Lower leg skin (tissue), 4 donors: ENCODE measurements around the gene ATP11C. TPM values are rescaled to one million over a fixed set of nuclear protein-coding genes. Genes with fewer than 3 reads are reported as not detected.

Experiments
- DNase-seq, 2 donors: peaks; one replicate each; pipeline ENCODE4 v3.0.0-alpha.2; 2019; ENCODE audit warnings: low spot score in 2 of 2
- H3K4me3 ChIP-seq: fragments of 200-600 bp; sonication (generic); 2 replicates; pipeline ENCODE4 v1.5.1; 2017; ENCODE audit warnings: mild to moderate bottlenecking, low read depth; ENCODE audit not compliant: poor library complexity, severe bottlenecking
- CTCF ChIP-seq, 3 donors: fragments of 450-650 bp; IDR thresholded peaks; one replicate each; pipeline ENCODE4 v1.5.1; 2016; ENCODE audit warnings: antibody characterized with exemption in 3 of 3, mild to moderate bottlenecking in 3 of 3, moderate library complexity in 2 of 3
- POLR2A ChIP-seq, 2 donors: fragments of 450-650 bp; IDR thresholded peaks; one replicate each; pipeline ENCODE4 v1.6.1; 2016 to 2017; ENCODE audit warnings: antibody characterized with exemption in 2 of 2, mild to moderate bottlenecking in 1 of 2, moderate library complexity in 1 of 2
- WGBS, 2 donors: methylation state at CpG; one replicate each; pipeline ENCODE4 v1.1.5; 2018; 5-methylcytosine and 5-hydroxymethylcytosine counted together
- intact Hi-C: fragments of 100-400 bp; cut with DNase I; formaldehyde crosslinking; loops from one replicate; pipeline ENCODE4 v1.15.0; 2023; ENCODE audit warnings: low total_unique reads
- total RNA-seq, 4 donors: library from RNA; depleted of rRNA; stranded (reverse); fragments of >200 nt; gene quantifications; one replicate each; pipeline ENCODE4 v1.1.0, GENCODE V29; 2016

Gene ATP11C
- total RNA-seq, 4 donors from 2014 or later: 9.4 to 17.0 (median 13.5) TPM

- no peak for DNase-seq
- intact Hi-C loops: no loop called here
- H3K4me3 ChIP-seq: no peak overlapping the region
- TF ChIP-seq POLR2A (IDR thresholded peaks at IDR 0.05): no peak
- no peak for TF ChIP-seq CTCF (IDR thresholded peaks at IDR 0.05)
- 60 to 100% methylated on average over 1 of the region's 1 CpG for WGBS, 2 donors
These were observed 48.9 kb downstream of the ATP11C start for GRCh38 chrX:139883984-139884383.

GRCh38 chrX:139882299-139882698 is 50.6 kb downstream of the ATP11C start:
- no peak for DNase-seq
- no peak overlapping the region for H3K4me3 ChIP-seq
- 28 to 60% methylated on average over 2 of the region's 2 CpGs for WGBS, 2 donors
- TF ChIP-seq CTCF (IDR thresholded peaks at IDR 0.05) (no peak), POLR2A (IDR thresholded peaks at IDR 0.05) (no peak)
- intact Hi-C loops: no loop called here

GRCh38 chrX:139881572-139881971 is 51.3 kb downstream of the ATP11C start:
- no peak overlapping the region for H3K4me3 ChIP-seq
- TF ChIP-seq POLR2A (IDR thresholded peaks at IDR 0.05): no peak
- no peak for TF ChIP-seq CTCF (IDR thresholded peaks at IDR 0.05)
- intact Hi-C loops: no loop called here
- no peak for DNase-seq
- WGBS, 2 donors: 26 to 44% methylated on average over 1 of the region's 1 CpG

GRCh38 chrX:139881130-139881529 is 51.7 kb downstream of the ATP11C start:
- 45 to 64% methylated on average over 4 of the region's 4 CpGs for WGBS, 2 donors
- no peak for DNase-seq
- intact Hi-C loops: no loop called here
- TF ChIP-seq POLR2A (IDR thresholded peaks at IDR 0.05) (no peak), CTCF (IDR thresholded peaks at IDR 0.05) (no peak)
- no peak overlapping the region for H3K4me3 ChIP-seq

- TF ChIP-seq CTCF (IDR thresholded peaks at IDR 0.05) (no peak), POLR2A (IDR thresholded peaks at IDR 0.05) (no peak)
- no peak overlapping the region for H3K4me3 ChIP-seq
- intact Hi-C loops: no loop called here
- no peak for DNase-seq
- 62 to 71% methylated on average over 11 of the region's 11 CpGs for WGBS, 2 donors
These were observed 55.0 kb downstream of the ATP11C start for GRCh38 chrX:139877710-139878414.

- TF ChIP-seq POLR2A (IDR thresholded peaks at IDR 0.05): no peak
- no peak for TF ChIP-seq CTCF (IDR thresholded peaks at IDR 0.05)
- no peak for DNase-seq
- no peak overlapping the region for H3K4me3 ChIP-seq
- intact Hi-C loops: no loop called here
- WGBS, 2 donors: 28 to 53% methylated on average over 2 of the region's 2 CpGs
These were observed 57.0 kb downstream of the ATP11C start for GRCh38 chrX:139875841-139876240.
